Aorta (tissue), 5 donors: ENCODE measurements around the gene TPPP. TPM values are rescaled to one million over a fixed set of nuclear protein-coding genes. Genes with fewer than 3 reads are reported as not detected.

Source experiments
- ATAC-seq: fragments of 200-7000 bp; cut with Tn5 transposase; one replicate; pipeline ENCODE4 v1.9.1; 2022; ENCODE audit warnings: moderate library complexity; ENCODE audit not compliant: low FRiP score
- DNase-seq, 2 donors: peaks; one replicate each; pipeline ENCODE4 v3.0.0-alpha.2; 2020
- H3K27ac ChIP-seq, 2 donors: one replicate each; pipeline ENCODE4 v1.5.1; 2013; ENCODE audit warnings: low read length in 2 of 2, mild to moderate bottlenecking in 2 of 2, moderate library complexity in 2 of 2, control low read depth in 1 of 2, inconsistent platforms in 1 of 2, low read depth in 1 of 2
- H3K27me3 ChIP-seq, 2 donors: one replicate each; pipeline ENCODE4 v1.6.1; 2013; ENCODE audit warnings: control low read depth in 1 of 2, low read length in 1 of 2, mild to moderate bottlenecking in 1 of 2, moderate library complexity in 1 of 2; ENCODE audit not compliant: insufficient read depth in 2 of 2, control insufficient read depth in 1 of 2
- H3K36me3 ChIP-seq, 2 donors: one replicate each; pipeline ENCODE4 v1.6.1; 2013; ENCODE audit warnings: control low read depth in 1 of 2, low read length in 1 of 2, mild to moderate bottlenecking in 1 of 2; ENCODE audit not compliant: insufficient read depth in 2 of 2, control insufficient read depth in 1 of 2
- H3K4me1 ChIP-seq, 2 donors: one replicate each; pipeline ENCODE4 v1.6.1; 2013; ENCODE audit warnings: low read length in 2 of 2, control low read depth in 1 of 2, mild to moderate bottlenecking in 1 of 2, moderate library complexity in 1 of 2; ENCODE audit not compliant: insufficient read depth in 2 of 2, control insufficient read depth in 1 of 2
- H3K4me3 ChIP-seq, 2 donors: one replicate each; pipeline ENCODE4 v1.5.1; 2013; ENCODE audit warnings: low read length in 2 of 2, control low read depth in 1 of 2, mild to moderate bottlenecking in 1 of 2
- H3K9me3 ChIP-seq: one replicate; pipeline ENCODE4 v1.6.1; 2013; ENCODE audit warnings: mild to moderate bottlenecking, low read length; ENCODE audit not compliant: control insufficient read depth
- WGBS, 2 donors: extraction: QIAGEN DNeasy Blood & Tissue Kit; methylation state at CpG; one replicate each; pipeline ENCODE4 v1.1.7; 2013; 5-methylcytosine and 5-hydroxymethylcytosine counted together
- intact Hi-C, 2 donors: fragments of 100-400 bp; cut with DNase I; formaldehyde crosslinking; loops; one replicate each; pipeline versions ENCODE4 v1.14.2 to v1.15.0; 2022
- polyA plus RNA-seq, 2 donors: library from polyadenylated mRNA; stranded (reverse); fragments of 200-250 nt; gene quantifications; one replicate each; pipeline ENCODE4 v1.2.3, GENCODE V29; 2013
- total RNA-seq, 2 donors: library from RNA; stranded (reverse); fragmentation: NEBNext Ultra II Directional; extraction: Animal tissue kit (Norgen Biotek cat#: 25700); gene quantifications; one replicate each; pipeline ENCODE4 v1.2.1, GENCODE V29; 2021
- donor health status: healthy with polysubstance abuse.
- donor health status: Bipolar disorder and iron deficiency.
- donor health status: DM: no; HTN: no; CAD: no.
- donor health status: DM: no; HTN: no; CAD: no.
- donor health status: DM: yes; HTN: yes; CAD: no.

TPPP gene
- total and polyA plus RNA-seq, 4 donors = 2.5 to 9.8 (median 5.2) TPM

DNA sequence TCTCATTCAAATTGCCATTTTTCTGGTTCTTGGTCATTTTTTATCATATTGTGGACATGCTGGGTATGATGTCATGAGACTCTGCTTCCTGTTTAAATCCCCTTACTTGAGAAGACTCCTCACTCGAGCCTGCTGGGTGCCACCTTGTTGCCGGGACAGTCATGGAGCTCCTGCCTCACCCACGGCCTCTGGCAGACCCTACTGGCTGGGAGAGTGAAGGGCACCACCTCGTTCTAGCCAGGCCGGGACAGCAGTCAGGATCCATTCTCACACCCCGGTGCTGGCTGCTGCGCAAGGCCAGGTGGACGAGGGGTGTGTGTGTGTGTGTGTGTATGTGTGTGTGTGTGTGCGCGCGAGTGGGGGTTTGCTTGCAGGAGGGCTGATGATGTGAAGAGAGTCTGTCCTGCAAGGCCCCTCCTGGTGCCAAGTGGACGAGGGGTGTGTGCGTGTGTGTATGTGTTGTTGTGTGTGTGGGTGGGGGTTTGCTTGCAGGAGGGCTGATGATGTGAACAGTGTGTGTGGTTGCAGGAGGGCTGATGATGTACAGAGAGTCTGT, 76.6 kb downstream of the TPPP start:
- H3K9me3 ChIP-seq = no peaks in the 10 kb centered on the region
- intact Hi-C loops = loop anchor here in 1 of 2 donors (10.0 kb wide), 2 partner anchors 142 to 172 kb away; partner anchors contain the start of gene EXOC3
- no peak overlapping the region for H3K4me3 ChIP-seq
- H3K4me1 ChIP-seq = no peaks in the 10 kb centered on the region
- no peak overlapping the region for H3K27ac ChIP-seq
- DNase-seq (peak in 1 of 2 donors; percentile 43), ATAC-seq (no peak)
- WGBS, 2 donors = 81 to 82% methylated on average over 13 of the region's 13 CpGs
- no peaks in the 10 kb centered on the region for H3K36me3 ChIP-seq
- no peaks in the 10 kb centered on the region for H3K27me3 ChIP-seq

DNA sequence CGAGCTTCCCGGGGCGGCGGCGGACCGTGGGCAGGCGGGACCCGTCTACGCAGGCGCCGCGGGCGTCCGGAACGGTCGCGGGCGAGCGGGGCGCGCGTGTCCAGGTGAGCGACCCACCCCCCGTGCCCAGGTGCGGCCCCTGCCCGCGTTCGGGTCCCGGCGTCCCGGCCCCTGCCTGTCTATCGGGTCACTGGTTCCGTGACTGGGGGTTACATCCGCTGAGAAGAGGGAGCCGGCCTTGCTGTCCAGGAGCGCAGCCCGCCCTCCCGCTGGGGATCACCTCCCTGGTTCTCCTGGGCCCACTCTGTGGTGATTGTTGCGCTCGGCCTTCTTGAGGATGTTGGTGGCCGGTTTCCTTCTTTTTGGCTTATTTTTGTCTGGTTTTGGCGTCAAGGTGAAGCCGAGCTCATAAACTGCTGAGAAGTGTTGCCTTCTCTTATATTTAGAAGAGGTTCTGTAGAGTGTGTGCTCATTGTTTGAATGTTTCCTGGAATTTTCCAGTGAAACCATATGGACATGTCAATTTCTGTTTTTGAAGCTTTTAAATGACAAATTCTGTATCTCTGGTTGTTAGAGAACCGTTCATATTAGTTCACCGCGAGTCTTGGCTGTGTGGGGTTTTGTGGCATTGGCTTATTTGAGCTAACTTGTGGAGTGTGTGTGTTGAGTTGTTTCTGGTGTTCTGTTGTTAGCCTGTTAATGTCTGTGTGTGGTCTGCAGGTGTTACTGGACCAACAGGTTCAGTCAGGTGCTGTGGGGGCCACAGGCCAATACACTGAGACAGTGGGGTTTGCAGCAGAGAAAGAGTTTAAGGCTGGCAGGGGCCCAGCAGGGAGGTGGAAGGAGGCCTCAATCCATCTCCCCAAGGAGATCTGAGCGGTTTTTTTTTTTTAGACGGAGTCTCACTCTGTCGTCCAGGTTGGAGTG, 80.4 kb downstream of the TPPP start:
- H3K9me3 ChIP-seq = no peaks in the 10 kb centered on the region
- DNase-seq = peak in 1 of 2 donors; percentile 10
- H3K27me3 ChIP-seq = no peaks in the 10 kb centered on the region
- H3K4me1 ChIP-seq = no peaks in the 10 kb centered on the region
- intact Hi-C loops = loop anchor here in 1 of 2 donors (5.0 to 10.0 kb wide), 3 partner anchors 138 to 280 kb away; partner anchors contain the start of genes BRD9, EXOC3 and TRIP13
- no peak overlapping the region for H3K27ac ChIP-seq
- peak overlapping the region; percentile 71 to 93 for H3K4me3 ChIP-seq
- ATAC-seq = peak; percentile 21
- no peaks in the 10 kb centered on the region for H3K36me3 ChIP-seq
- WGBS, 2 donors = 11 to 16% methylated on average over 33 to 49 of the region's 49 CpGs

DNA sequence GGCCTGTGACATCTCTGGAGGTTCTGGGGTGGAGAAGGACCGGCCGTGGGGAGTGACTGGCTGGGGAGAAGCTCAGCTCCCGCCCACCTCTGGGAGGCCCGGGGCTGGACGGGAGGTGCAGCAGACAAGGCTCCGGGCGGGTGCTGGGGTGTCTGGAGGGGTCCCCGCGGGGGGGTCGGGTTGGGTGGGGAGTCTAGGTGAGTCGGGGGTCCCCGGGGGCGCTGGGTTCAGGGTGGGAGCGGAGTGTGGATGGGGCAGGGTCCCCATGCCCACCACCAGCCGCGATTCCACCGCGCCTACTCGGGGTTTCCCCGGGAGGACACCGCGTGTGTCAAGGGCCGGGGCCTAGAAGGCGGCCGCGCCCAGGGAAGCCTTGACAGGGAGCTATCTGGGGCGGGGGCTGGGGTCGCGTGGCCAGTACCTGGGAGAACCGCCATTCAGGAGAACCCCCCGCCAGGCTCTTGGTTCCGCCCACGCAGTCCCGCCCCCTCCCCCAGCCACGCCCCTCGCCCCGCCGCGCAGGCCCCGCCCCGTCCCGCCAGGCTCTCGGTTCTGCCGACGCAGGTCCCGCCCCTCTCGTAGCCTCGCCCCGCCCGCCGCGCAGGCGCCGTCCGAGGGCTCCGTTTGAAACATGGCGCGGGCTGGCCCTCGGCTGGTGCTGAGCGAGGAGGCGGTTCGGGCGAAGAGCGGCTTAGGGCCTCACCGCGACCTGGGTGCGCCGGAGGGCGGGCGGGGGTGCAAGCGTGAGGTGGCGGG, 81.2 kb downstream of the TPPP start, which contains the start of gene CEP72:
CEP72 (plus strand) TSS at position 610 of the 756 bp plus-strand sequence; CDS start at position 632, 22 bp downstream.
- DNase-seq = peak; percentile 94 to 98
- intact Hi-C loops = loop anchor here in 1 of 2 donors (5.0 to 10.0 kb wide), 3 partner anchors 137 to 280 kb away; partner anchors contain the start of genes BRD9, EXOC3 and TRIP13
- Histone ChIP-seq H3K27ac (no peak within 1 kb of the TSS), H3K27me3 (no peaks in the 10 kb centered on the region), H3K4me1 (no peaks in the 10 kb centered on the region), H3K9me3 (no peaks in the 10 kb centered on the region), H3K36me3 (no peaks in the 10 kb centered on the region), H3K4me3 (peak within 1 kb of the TSS; percentile 71 to 93)
- WGBS, 2 donors = 0 to 1% methylated on average over 59 to 72 of the region's 72 CpGs
- ATAC-seq = peak; percentile 96

DNA sequence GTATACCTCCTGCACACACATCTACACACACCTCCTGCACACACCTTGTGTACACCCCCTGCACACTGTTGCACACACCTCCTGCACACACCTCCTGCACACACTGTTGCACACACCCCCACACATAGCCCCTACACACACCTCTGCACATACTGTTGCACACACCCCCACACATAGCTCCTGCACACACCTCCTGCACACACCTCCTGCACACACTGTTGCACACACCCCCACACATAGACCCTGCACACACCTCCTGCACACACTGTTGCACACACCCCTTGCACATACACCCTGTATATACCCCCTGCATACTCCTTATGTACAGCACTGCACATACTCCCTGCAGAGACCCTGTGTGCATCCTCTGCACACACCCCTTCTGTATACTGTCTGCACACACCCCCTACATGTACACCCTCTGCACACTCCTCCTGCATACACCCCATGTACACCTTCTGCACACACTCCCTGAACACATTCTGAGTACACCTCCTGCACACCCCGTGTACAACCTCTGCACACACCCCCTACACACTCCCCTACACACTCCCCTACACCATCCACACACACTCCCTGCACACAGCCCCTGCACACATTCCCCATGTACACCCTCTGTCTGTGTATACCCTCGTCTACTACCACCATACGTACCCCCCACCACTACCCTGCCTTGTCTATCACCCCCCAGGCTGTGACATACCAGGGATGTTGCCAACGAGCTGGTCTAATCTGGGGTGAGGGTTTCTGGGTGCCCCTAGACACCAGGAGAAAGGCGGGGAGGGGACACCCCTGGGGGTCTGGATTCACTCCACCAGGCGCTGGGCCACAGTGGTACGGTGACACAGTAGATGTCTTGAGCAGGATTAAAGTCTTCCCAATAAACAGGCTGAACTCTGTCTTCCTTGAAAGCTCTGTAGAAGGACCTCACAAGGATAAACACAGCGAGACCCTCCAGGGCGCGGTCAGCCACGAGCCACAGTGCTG, 82.1 kb downstream of the TPPP start:
- H3K27ac ChIP-seq = no peak overlapping the region
- intact Hi-C loops = loop anchor here in 1 of 2 donors (5.0 to 10.0 kb wide), 3 partner anchors 136 to 281 kb away; partner anchors contain the start of genes BRD9, EXOC3 and TRIP13
- H3K36me3 ChIP-seq = no peaks in the 10 kb centered on the region

DNA sequence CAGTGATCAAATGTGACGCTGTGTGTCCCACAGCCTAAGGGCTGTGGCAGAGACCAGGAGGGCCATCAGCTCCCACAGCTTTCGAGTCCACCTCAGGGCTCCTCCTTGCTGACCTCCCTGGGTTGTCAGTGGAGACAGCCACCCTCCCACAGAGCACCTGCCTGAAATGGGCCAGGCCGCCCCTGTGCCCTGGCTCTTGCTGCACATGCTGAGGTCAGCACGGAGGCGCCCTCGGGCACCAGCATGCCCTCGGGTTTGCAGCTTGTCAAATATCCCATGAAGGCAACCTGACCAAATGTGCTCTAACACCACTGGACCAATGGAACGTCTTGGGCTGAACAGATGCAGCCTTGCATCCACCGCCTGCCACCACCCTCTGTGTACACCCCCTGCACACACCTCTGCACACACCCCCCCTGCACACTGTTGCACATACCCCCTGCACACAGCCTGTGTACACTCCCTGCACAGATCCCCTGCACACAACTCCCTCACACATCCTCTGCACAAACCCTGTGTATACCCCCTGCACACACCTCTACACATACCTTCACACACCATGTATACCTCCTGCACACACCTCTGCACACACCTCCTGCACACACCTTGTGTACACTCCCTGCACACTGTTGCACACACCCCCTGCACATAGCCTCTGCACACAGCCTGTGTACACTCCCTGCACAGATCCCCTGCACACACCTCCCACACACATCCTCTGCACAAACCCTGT, 83.0 kb downstream of the TPPP start:
- 87 to 89% methylated on average over 9 of the region's 9 CpGs for WGBS, 2 donors
- no peaks in the 10 kb centered on the region for H3K27me3 ChIP-seq
- H3K4me1 ChIP-seq = no peaks in the 10 kb centered on the region
- no peak overlapping the region for H3K27ac ChIP-seq
- H3K9me3 ChIP-seq = no peaks in the 10 kb centered on the region
- intact Hi-C loops = loop anchor here in 1 of 2 donors (5.0 to 10.0 kb wide), 3 partner anchors 135 to 282 kb away; partner anchors contain the start of genes BRD9, EXOC3 and TRIP13
- H3K4me3 ChIP-seq = no peak overlapping the region
- no peaks in the 10 kb centered on the region for H3K36me3 ChIP-seq
- ATAC-seq (no peak), DNase-seq (peak in 1 of 2 donors; percentile 72)

More for the DNA sequence above, 82.1 kb downstream of the TPPP start:
- H3K4me3 ChIP-seq = no peak overlapping the region
- ATAC-seq (no peak), DNase-seq (peak in 1 of 2 donors; percentile 17)
- H3K9me3 ChIP-seq = no peaks in the 10 kb centered on the region
- 49 to 50% methylated on average over 11 of the region's 11 CpGs for WGBS, 2 donors
- no peaks in the 10 kb centered on the region for H3K4me1 ChIP-seq
- H3K27me3 ChIP-seq = no peaks in the 10 kb centered on the region

Other genes starting within 250 kb of the TPPP start
- under 1 TPM; 0.93 to 0.97 TPM for gene SLC9A3, start 168.9 kb downstream of the TPPP start, total RNA-seq
- 1 to 10 TPM in 1 of 2 donors, under 1 TPM in 1; 0.59 to 4.3 TPM for gene SLC9A3, start 168.9 kb downstream of the TPPP start, polyA plus RNA-seq
- 1 to 10 TPM; 2.2 to 6.5 TPM for gene CEP72, start 81.0 kb downstream of the TPPP start, total RNA-seq
- gene CEP72, start 81.0 kb downstream of the TPPP start, polyA plus RNA-seq = under 1 TPM in 1 of 2 donors, not detected in 1; 0.82 TPM
- gene ZDHHC11B, start 91.4 kb upstream of the TPPP start, total RNA-seq = 10 to 100 TPM in 1 of 2 donors, 1 to 10 TPM in 1; 5.9 to 17.7 TPM
- gene ZDHHC11B, start 91.4 kb upstream of the TPPP start, polyA plus RNA-seq = 1 to 10 TPM; 2.0 to 4.5 TPM
- gene ZDHHC11, start 157.6 kb upstream of the TPPP start, total RNA-seq = 10 to 100 TPM in 1 of 2 donors, 1 to 10 TPM in 1; 9.4 to 26.0 TPM
- gene ZDHHC11, start 157.6 kb upstream of the TPPP start, polyA plus RNA-seq = 1 to 10 TPM; 1.5 to 3.1 TPM
- 10 to 100 TPM; 38.2 to 39.7 TPM for gene BRD9, start 199.4 kb upstream of the TPPP start, total RNA-seq
- 10 to 100 TPM; 12.5 to 36.4 TPM for gene BRD9, start 199.4 kb upstream of the TPPP start, polyA plus RNA-seq
- gene TRIP13, start 199.5 kb upstream of the TPPP start, total RNA-seq = 1 to 10 TPM in 1 of 2 donors, under 1 TPM in 1; 0.84 to 1.3 TPM
- gene TRIP13, start 199.5 kb upstream of the TPPP start, polyA plus RNA-seq = 1 to 10 TPM in 1 of 2 donors, under 1 TPM in 1; 0.28 to 1.3 TPM